ENCODE data around the gene KRT9. TPM values are rescaled to one million over a fixed set of nuclear protein-coding genes. Genes with fewer than 3 reads are reported as not detected.

The KRT9 gene
- total RNA-seq, 1 donor from 2014 or later: not detected

GRCh38 chr17:41520821-41521521, 50.9 kb downstream of the KRT9 start:
- Histone ChIP-seq H3K36me3 (no peaks in the 10 kb centered on the region), H3K4me1 (no peaks in the 10 kb centered on the region), H3K27me3 (no peaks in the 10 kb centered on the region), H3K9me3 (no peaks in the 10 kb centered on the region), H3K27ac (no peak overlapping the region), H3K4me3 (no peak overlapping the region)
- intact Hi-C loops (cut with DNase I): no loop called here
- no peak for DNase-seq (ENCODE audit: low spot score in 2 of 2)
- TF ChIP-seq CTCF (IDR thresholded peaks at IDR 0.05): no peak

- Histone ChIP-seq H3K4me1 (no peaks in the 10 kb centered on the region), H3K27ac (no peak overlapping the region), H3K9me3 (no peaks in the 10 kb centered on the region), H3K36me3 (no peaks in the 10 kb centered on the region), H3K4me3 (no peak overlapping the region), H3K27me3 (no peaks in the 10 kb centered on the region)
- intact Hi-C loops (cut with DNase I): no loop called here
- no peak for DNase-seq (ENCODE audit: low spot score in 2 of 2)
- no peak for TF ChIP-seq CTCF (IDR thresholded peaks at IDR 0.05)
These were observed 52.2 kb downstream of the KRT9 start for GRCh38 chr17:41519501-41520224.

- H3K27ac ChIP-seq: no peak within 1 kb of the TSS
- TF ChIP-seq CTCF (IDR thresholded peaks at IDR 0.05): no peak
- H3K36me3 ChIP-seq: no peaks in the 10 kb centered on the region
- H3K27me3 ChIP-seq: no peaks in the 10 kb centered on the region
- intact Hi-C loops (cut with DNase I): no loop called here
- DNase-seq (ENCODE audit: low spot score in 2 of 2): no peak
- H3K9me3 ChIP-seq: no peaks in the 10 kb centered on the region
- H3K4me3 ChIP-seq: no peak within 1 kb of the TSS
- no peaks in the 10 kb centered on the region for H3K4me1 ChIP-seq
These were observed 52.9 kb downstream of the KRT9 start, which contains the start of gene KRT15 for GRCh38 chr17:41518789-41519449. Gene KRT15 (minus strand): TSS chr17:41518890. CDS start chr17:41518827, 63 bp downstream.

- H3K4me1 ChIP-seq: no peaks in the 10 kb centered on the region
- no peak for TF ChIP-seq CTCF (IDR thresholded peaks at IDR 0.05)
- H3K36me3 ChIP-seq: no peaks in the 10 kb centered on the region
- H3K27me3 ChIP-seq: no peaks in the 10 kb centered on the region
- DNase-seq (ENCODE audit: low spot score in 2 of 2): no peak
- no peak overlapping the region for H3K4me3 ChIP-seq
- intact Hi-C loops (cut with DNase I): no loop called here
- H3K9me3 ChIP-seq: no peaks in the 10 kb centered on the region
- no peak overlapping the region for H3K27ac ChIP-seq
These were observed 53.8 kb downstream of the KRT9 start for GRCh38 chr17:41518031-41518430.

GRCh38 chr17:41516830-41517283, 55.0 kb downstream of the KRT9 start:
- Histone ChIP-seq H3K9me3 (no peaks in the 10 kb centered on the region), H3K36me3 (no peaks in the 10 kb centered on the region), H3K4me1 (no peaks in the 10 kb centered on the region), H3K27me3 (no peaks in the 10 kb centered on the region), H3K4me3 (no peak overlapping the region), H3K27ac (no peak overlapping the region)
- intact Hi-C loops (cut with DNase I): no loop called here
- no peak for DNase-seq (ENCODE audit: low spot score in 2 of 2)
- TF ChIP-seq CTCF (IDR thresholded peaks at IDR 0.05): no peak

Data from ascending aorta (tissue), 2 donors.